ENCODE results near the gene DCTN5.
A peak's percentile ranks its signal among the peaks of the same experiment; 100 is the strongest.

DCTN5 gene

GRCh38 chr16:23663918-23664317 is 22.7 kb downstream of the DCTN5 start:
- DNase-seq (ENCODE audit: low read depth), result no peak

- DNase-seq (ENCODE audit: low read depth), result no peak
These were observed 25.5 kb downstream of the DCTN5 start for GRCh38 chr16:23666571-23667354.

- no peak for DNase-seq (ENCODE audit: low read depth)
These were observed 26.0 kb downstream of the DCTN5 start for GRCh38 chr16:23667355-23667659.

GRCh38 chr16:23668225-23668624 is 27.0 kb downstream of the DCTN5 start:
- DNase-seq (ENCODE audit: low read depth), result no peak

- DNase-seq (ENCODE audit: low read depth), result no peak
These were observed 27.6 kb downstream of the DCTN5 start for GRCh38 chr16:23668873-23669272.

GRCh38 chr16:23670137-23670776 is 29.0 kb downstream of the DCTN5 start:
- DNase-seq (ENCODE audit: low read depth), result no peak

- no peak for DNase-seq (ENCODE audit: low read depth)
These were observed 32.8 kb downstream of the DCTN5 start for GRCh38 chr16:23673971-23674614.

- DNase-seq (ENCODE audit: low read depth), result no peak
These were observed 35.7 kb downstream of the DCTN5 start for GRCh38 chr16:23676924-23677480.

- peak; percentile 37 for DNase-seq (ENCODE audit: low read depth)
These were observed 37.4 kb downstream of the DCTN5 start, which contains the start of gene PLK1 for GRCh38 chr16:23678430-23679273. Gene PLK1 (plus strand): TSS chr16:23678889. CDS start chr16:23678933, 44 bp downstream.

- DNase-seq (ENCODE audit: low read depth), result no peak
These were observed 38.2 kb downstream of the DCTN5 start for GRCh38 chr16:23679274-23679985.

GRCh38 chr16:23679986-23680336 is 38.7 kb downstream of the DCTN5 start:
- no peak for DNase-seq (ENCODE audit: low read depth)

GRCh38 chr16:23682181-23682580 is 40.9 kb downstream of the DCTN5 start:
- no peak for DNase-seq (ENCODE audit: low read depth)

GRCh38 chr16:23683487-23683886 is 42.2 kb downstream of the DCTN5 start:
- DNase-seq (ENCODE audit: low read depth), result no peak

- no peak for DNase-seq (ENCODE audit: low read depth)
These were observed 46.0 kb downstream of the DCTN5 start for GRCh38 chr16:23687034-23687808.

GRCh38 chr16:23689442-23690187 is 48.3 kb downstream of the DCTN5 start:
- DNase-seq (ENCODE audit: low read depth), result no peak

GRCh38 chr16:23690771-23691482 is 49.7 kb downstream of the DCTN5 start:
- DNase-seq (ENCODE audit: low read depth), result no peak

GRCh38 chr16:23691483-23692189 is 50.4 kb downstream of the DCTN5 start:
- DNase-seq (ENCODE audit: low read depth), result no peak

GRCh38 chr16:23692190-23692837 is 51.0 kb downstream of the DCTN5 start:
- no peak for DNase-seq (ENCODE audit: low read depth)

All from stimulated activated CD8-positive, alpha-beta memory T cell treated with anti-CD3 and anti-CD28 coated beads, Interleukin-15, amount 100 ng/mL, for 1 hour (primary cell).